Esophagus (tissue), 2 donors: Measurements from ENCODE around the gene MUC4. TPM values are rescaled to one million over a fixed set of nuclear protein-coding genes. Genes with fewer than 3 reads are reported as not detected.

Source experiments
- H3K27ac ChIP-seq, 2 donors: one replicate each; pipeline ENCODE4 v1.5.1; 2013; ENCODE audit warnings: low read depth in 2 of 2, mild to moderate bottlenecking in 2 of 2, inconsistent platforms in 1 of 2, low read length in 1 of 2, moderate library complexity in 1 of 2
- H3K27me3 ChIP-seq, 2 donors: one replicate each; pipeline ENCODE4 v1.6.1; 2013; ENCODE audit warnings: low read length in 2 of 2, control low read depth in 1 of 2, mild to moderate bottlenecking in 1 of 2; ENCODE audit not compliant: insufficient read depth in 2 of 2, control insufficient read depth in 1 of 2
- H3K36me3 ChIP-seq, 2 donors: one replicate each; pipeline ENCODE4 v1.6.1; 2013; ENCODE audit warnings: low read length in 1 of 2; ENCODE audit not compliant: control insufficient read depth in 2 of 2, insufficient read depth in 2 of 2
- H3K4me1 ChIP-seq, 2 donors: one replicate each; pipeline ENCODE4 v1.6.1; 2013; ENCODE audit warnings: low read length in 1 of 2; ENCODE audit not compliant: control insufficient read depth in 2 of 2, insufficient read depth in 2 of 2
- H3K4me3 ChIP-seq, 2 donors: one replicate each; pipeline ENCODE4 v1.5.1; 2013; ENCODE audit warnings: low read length in 2 of 2, mild to moderate bottlenecking in 2 of 2, low read depth in 1 of 2, moderate library complexity in 1 of 2
- H3K9me3 ChIP-seq, 2 donors: one replicate each; pipeline ENCODE4 v1.6.1; 2013; ENCODE audit warnings: mild to moderate bottlenecking in 2 of 2, low read depth in 1 of 2, low read length in 1 of 2, moderate library complexity in 1 of 2; ENCODE audit not compliant: control insufficient read depth in 2 of 2, insufficient read depth in 1 of 2
- WGBS, 2 donors: extraction: QIAGEN DNeasy Blood & Tissue Kit; methylation state at CpG; one replicate each; pipeline ENCODE4 v1.1.7; 2013; 5-methylcytosine and 5-hydroxymethylcytosine counted together
- polyA plus RNA-seq, 2 donors: library from polyadenylated mRNA; stranded (reverse); fragments of 200-250 nt; gene quantifications; one replicate each; pipeline ENCODE4 v1.2.3, GENCODE V29; 2013
- donor health status: healthy with polysubstance abuse.
- donor health status: Bipolar disorder and iron deficiency.

The MUC4 gene
- polyA plus RNA-seq, 2 donors = 15.6 to 17.4 TPM

- H3K4me3 ChIP-seq = no peak overlapping the region
- H3K9me3 ChIP-seq = no peaks in the 10 kb centered on the region
- H3K4me1 ChIP-seq = no peaks in the 10 kb centered on the region
- WGBS, 2 donors = 75 to 76% methylated on average over 14 of the region's 14 CpGs
- H3K27me3 ChIP-seq = no peaks in the 10 kb centered on the region
- H3K27ac ChIP-seq = peak overlapping the region; percentile 77 to 87
- H3K36me3 ChIP-seq = no peaks in the 10 kb centered on the region
Observed at GRCh38 chr3:195853996-195854395, 42.3 kb upstream of the MUC4 start.

- no peak overlapping the region for H3K27ac ChIP-seq
- peak overlapping the region in 1 of 2 donors; percentile 2 for H3K4me3 ChIP-seq
- WGBS, 2 donors = 95 to 96% methylated on average over 20 of the region's 20 CpGs
Observed at GRCh38 chr3:195853036-195853435, 41.3 kb upstream of the MUC4 start.

GRCh38 chr3:195850857-195851543, 39.3 kb upstream of the MUC4 start:
- Histone ChIP-seq H3K9me3 (no peaks in the 10 kb centered on the region), H3K4me3 (no peak overlapping the region), H3K4me1 (no peaks in the 10 kb centered on the region), H3K36me3 (no peaks in the 10 kb centered on the region), H3K27ac (peak overlapping the region in 1 of 2 donors; percentile 24), H3K27me3 (no peaks in the 10 kb centered on the region)
- 21 to 23% methylated on average over 31 of the region's 31 CpGs for WGBS, 2 donors

More at GRCh38 chr3:195853036-195853435, 41.3 kb upstream of the MUC4 start:
- no peaks in the 10 kb centered on the region for H3K9me3 ChIP-seq
- H3K36me3 ChIP-seq = no peaks in the 10 kb centered on the region
- no peaks in the 10 kb centered on the region for H3K27me3 ChIP-seq
- H3K4me1 ChIP-seq = no peaks in the 10 kb centered on the region

GRCh38 chr3:195849322-195850074, 37.8 kb upstream of the MUC4 start:
- Histone ChIP-seq H3K36me3 (no peaks in the 10 kb centered on the region), H3K4me1 (no peaks in the 10 kb centered on the region), H3K9me3 (no peaks in the 10 kb centered on the region), H3K27me3 (no peaks in the 10 kb centered on the region), H3K27ac (no peak overlapping the region), H3K4me3 (no peak overlapping the region)
- 73 to 77% methylated on average over 47 to 53 of the region's 53 CpGs for WGBS, 2 donors

GRCh38 chr3:195847055-195847950, 35.6 kb upstream of the MUC4 start:
- 82% methylated on average over 24 of the region's 24 CpGs for WGBS, 2 donors
- no peaks in the 10 kb centered on the region for H3K36me3 ChIP-seq

GRCh38 chr3:195845483-195845882, 33.8 kb upstream of the MUC4 start:
- Histone ChIP-seq H3K9me3 (no peaks in the 10 kb centered on the region), H3K4me1 (no peaks in the 10 kb centered on the region), H3K4me3 (no peak overlapping the region), H3K27ac (no peak overlapping the region), H3K36me3 (no peaks in the 10 kb centered on the region), H3K27me3 (no peaks in the 10 kb centered on the region)
- WGBS, 2 donors = 84 to 88% methylated on average over 6 of the region's 6 CpGs

More at GRCh38 chr3:195847055-195847950, 35.6 kb upstream of the MUC4 start:
- H3K9me3 ChIP-seq = no peaks in the 10 kb centered on the region
- H3K4me1 ChIP-seq = no peaks in the 10 kb centered on the region
- no peak overlapping the region for H3K4me3 ChIP-seq
- H3K27me3 ChIP-seq = no peaks in the 10 kb centered on the region
- no peak overlapping the region for H3K27ac ChIP-seq

- Histone ChIP-seq H3K27me3 (no peaks in the 10 kb centered on the region), H3K9me3 (no peaks in the 10 kb centered on the region), H3K27ac (no peak overlapping the region), H3K36me3 (no peaks in the 10 kb centered on the region), H3K4me3 (no peak overlapping the region), H3K4me1 (no peaks in the 10 kb centered on the region)
- 86 to 87% methylated on average over 7 of the region's 7 CpGs for WGBS, 2 donors
Observed at GRCh38 chr3:195844671-195845218, 33.0 kb upstream of the MUC4 start.

GRCh38 chr3:195839260-195840010, 27.7 kb upstream of the MUC4 start:
- Histone ChIP-seq H3K27me3 (no peaks in the 10 kb centered on the region), H3K36me3 (no peaks in the 10 kb centered on the region), H3K4me1 (no peaks in the 10 kb centered on the region), H3K4me3 (no peak overlapping the region), H3K9me3 (no peaks in the 10 kb centered on the region), H3K27ac (no peak overlapping the region)
- WGBS, 2 donors = 65 to 68% methylated on average over 19 of the region's 19 CpGs
